ENCODE data around the gene ATXN1.
"Not testable (repeated sequence)": the region's sequence is repeated elsewhere in the genome, so short reads cannot be mapped to it uniquely, and the experiment has no call there.

The ATXN1 gene

DNA sequence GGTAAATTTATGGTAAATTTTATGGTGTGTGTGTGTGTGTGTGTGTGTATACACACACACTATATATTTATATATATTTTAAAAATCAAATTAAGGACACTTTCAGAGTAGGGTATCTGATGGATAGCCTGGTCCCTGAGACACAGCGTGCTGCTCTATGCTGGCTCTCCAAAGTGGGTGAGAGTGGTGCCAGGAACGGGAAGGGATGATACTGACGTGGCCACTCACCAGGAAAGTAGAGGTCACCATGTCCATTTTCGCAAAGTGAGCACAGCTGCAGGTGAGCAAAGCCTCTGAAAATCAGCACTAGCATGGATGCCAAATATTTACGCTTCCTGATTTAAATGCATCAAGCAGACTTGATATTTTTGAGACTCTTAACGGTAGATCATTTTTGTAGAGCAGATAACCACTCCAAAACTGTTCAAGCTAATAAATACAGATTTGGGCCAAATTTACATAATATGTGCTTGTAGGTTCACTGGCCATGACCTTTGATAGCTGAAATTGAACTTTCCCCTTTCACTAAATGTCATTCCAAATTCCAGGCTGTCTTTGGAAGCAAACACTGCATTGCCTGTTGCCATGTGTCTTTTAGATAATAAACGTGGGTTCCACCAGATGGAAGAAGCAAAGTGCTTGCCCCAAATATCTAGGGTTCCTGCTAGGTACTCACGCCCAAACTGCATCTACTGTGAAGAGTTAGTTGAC is 116.6 kb downstream of the ATXN1 start:
- Histone ChIP-seq H3K36me3 (ENCODE audit: control insufficient read depth in 1 of 2, insufficient read depth in 2 of 2, low read length in 2 of 2) (peaks cover 5 to 11% of the 10 kb centered on the region in 2 donors), H3K4me3 (ENCODE audit: low read depth in 1 of 2, low read length in 2 of 2) (no peak overlapping the region), H3K27ac (ENCODE audit: low read length) (no peak overlapping the region), H3K27me3 (ENCODE audit: low read depth, low read length) (no peaks in the 10 kb centered on the region), H3K9me3 (ENCODE audit: control insufficient read depth in 1 of 2, low read length in 2 of 2) (peaks cover 0 to 5% of the 10 kb centered on the region in 2 donors), H3K4me1 (ENCODE audit: control insufficient read depth in 1 of 2, insufficient read depth in 2 of 2, low read length in 2 of 2) (no peaks in the 10 kb centered on the region)

DNA sequence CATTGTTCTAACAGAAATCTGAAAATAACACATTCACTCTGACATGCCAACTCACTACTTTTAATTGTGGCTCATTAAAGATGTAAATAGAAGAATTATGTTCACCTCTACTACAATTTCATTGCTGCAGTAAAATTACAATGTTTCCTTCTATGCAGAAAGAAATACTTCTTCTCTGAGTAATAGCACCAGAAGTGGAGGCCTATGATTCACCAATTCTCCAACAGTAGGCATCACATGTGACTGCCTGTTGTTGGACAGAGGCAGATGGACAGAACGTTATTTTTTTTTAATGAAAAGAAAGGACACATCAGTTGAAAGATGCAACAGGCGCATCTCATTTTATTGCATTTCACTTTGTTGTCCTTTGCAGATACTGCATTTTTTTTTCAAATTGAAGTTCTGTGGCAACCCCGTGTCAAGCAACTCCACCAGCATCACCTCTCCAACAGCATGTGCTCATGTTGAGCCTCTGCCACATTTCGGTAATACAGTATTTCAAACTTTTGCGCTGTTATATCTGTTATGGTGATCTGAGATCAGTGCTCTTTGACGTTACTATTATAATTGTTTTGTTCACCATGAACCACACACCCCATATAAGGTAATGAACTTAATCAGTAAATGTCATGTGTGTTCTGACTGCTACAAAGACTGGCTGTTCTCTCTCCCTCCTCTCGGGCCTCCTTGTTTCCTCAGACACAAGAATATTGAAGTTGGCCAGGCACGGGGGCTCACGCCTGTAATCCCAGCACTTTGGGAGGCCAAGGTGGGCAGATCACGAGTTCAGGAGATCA is 121.4 kb downstream of the ATXN1 start:
- Histone ChIP-seq H3K9me3 (ENCODE audit: control insufficient read depth in 1 of 2, low read length in 2 of 2) (peaks cover 0 to 5% of the 10 kb centered on the region in 2 donors), H3K4me3 (ENCODE audit: low read depth in 1 of 2, low read length in 2 of 2) (no peak overlapping the region), H3K27ac (ENCODE audit: low read length) (no peak overlapping the region), H3K36me3 (ENCODE audit: control insufficient read depth in 1 of 2, insufficient read depth in 2 of 2, low read length in 2 of 2) (peaks cover 2 to 11% of the 10 kb centered on the region in 2 donors), H3K27me3 (ENCODE audit: low read depth, low read length) (no peaks in the 10 kb centered on the region), H3K4me1 (ENCODE audit: control insufficient read depth in 1 of 2, insufficient read depth in 2 of 2, low read length in 2 of 2) (no peaks in the 10 kb centered on the region)

DNA sequence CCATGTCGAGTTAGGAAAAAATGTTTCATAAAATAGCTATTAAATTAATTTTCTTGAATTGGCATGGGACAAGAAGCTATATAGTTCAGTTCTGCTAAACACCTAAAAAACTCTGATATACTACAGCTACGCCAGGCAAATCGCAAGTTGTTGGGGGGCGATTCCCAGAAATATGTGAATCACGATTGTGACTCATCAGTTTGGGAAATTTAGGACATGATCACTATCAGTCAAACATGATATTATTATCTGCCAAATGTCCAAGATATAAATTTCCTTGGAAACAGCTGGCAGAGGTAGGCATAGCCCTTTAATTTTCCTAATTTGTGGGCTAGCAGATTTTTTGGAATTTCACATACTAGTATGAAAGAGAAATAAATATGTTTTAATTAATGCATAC is 123.6 kb downstream of the ATXN1 start:
- Histone ChIP-seq H3K27me3 (ENCODE audit: low read depth, low read length) (no peaks in the 10 kb centered on the region), H3K4me3 (ENCODE audit: low read depth in 1 of 2, low read length in 2 of 2) (no peak overlapping the region), H3K4me1 (ENCODE audit: control insufficient read depth in 1 of 2, insufficient read depth in 2 of 2, low read length in 2 of 2) (no peaks in the 10 kb centered on the region), H3K27ac (ENCODE audit: low read length) (no peak overlapping the region), H3K9me3 (ENCODE audit: control insufficient read depth in 1 of 2, low read length in 2 of 2) (peaks cover 0 to 5% of the 10 kb centered on the region in 2 donors), H3K36me3 (ENCODE audit: control insufficient read depth in 1 of 2, insufficient read depth in 2 of 2, low read length in 2 of 2) (peaks cover 0 to 11% of the 10 kb centered on the region in 2 donors)

DNA sequence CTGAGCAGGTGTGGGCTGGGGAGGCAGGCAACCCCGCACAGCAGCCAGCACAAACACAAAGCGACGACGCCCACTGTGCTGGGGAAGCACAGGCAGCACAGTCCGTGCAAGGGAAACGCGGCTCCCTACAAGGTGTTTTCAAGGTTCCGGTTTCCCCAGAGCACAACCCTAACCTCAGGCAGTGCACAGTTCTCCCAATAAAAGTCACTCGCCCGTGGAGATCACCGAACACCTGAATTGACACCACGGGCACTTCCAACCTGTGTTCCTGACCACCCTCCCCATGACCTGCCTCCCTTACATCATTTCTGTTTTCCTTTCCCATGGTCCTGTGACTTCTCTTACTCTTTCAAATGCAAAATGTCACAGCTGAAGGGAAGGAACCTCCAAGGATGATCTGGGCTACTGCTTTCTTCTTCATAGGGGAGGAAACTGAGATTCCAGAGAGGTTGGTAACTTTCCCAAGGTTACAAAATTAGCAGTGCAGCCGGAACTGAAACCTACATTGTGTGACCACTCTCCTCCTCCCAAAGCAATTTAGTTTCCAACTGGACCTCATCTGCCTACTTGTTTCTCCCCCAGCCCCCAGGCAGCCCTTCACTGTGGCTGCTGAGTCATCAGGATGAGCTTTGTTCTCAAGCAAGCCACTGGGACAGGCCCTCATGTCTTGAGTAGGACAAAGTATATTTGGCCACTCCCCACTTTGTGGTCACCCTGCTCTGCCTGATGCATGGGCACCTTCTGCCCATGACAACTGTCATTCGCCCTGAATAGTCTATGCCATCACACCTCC is 125.3 kb downstream of the ATXN1 start:
- Histone ChIP-seq H3K36me3 (ENCODE audit: control insufficient read depth in 1 of 2, insufficient read depth in 2 of 2, low read length in 2 of 2) (peaks cover 0 to 4% of the 10 kb centered on the region in 2 donors), H3K9me3 (ENCODE audit: control insufficient read depth in 1 of 2, low read length in 2 of 2) (no peaks in the 10 kb centered on the region), H3K4me3 (ENCODE audit: low read depth in 1 of 2, low read length in 2 of 2) (no peak overlapping the region), H3K27me3 (ENCODE audit: low read depth, low read length) (no peaks in the 10 kb centered on the region), H3K27ac (ENCODE audit: low read length) (no peak overlapping the region), H3K4me1 (ENCODE audit: control insufficient read depth in 1 of 2, insufficient read depth in 2 of 2, low read length in 2 of 2) (no peaks in the 10 kb centered on the region)

DNA sequence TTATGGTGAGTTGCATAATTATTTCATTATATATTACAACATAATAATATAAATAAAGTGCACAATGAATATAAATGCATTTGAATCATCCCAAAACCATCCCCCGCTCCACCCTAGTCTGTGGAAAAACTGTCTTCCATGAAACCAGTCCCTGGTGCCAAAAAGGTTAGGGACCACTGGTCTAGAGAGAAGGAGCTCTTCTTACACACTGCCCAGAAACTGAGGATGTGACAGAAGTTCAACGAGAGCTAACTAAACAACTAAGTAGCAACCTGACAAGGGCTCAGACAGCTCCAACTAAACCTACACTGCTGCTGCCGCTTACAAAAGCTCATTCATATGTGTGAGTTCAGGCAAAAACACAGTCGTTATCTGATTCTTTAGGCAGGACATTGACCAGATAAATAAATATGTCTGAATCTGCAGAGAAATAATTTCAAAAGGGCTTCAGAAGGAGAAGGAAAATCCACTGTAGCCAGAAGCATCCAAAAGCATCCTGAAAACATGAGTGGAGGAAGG is 125.9 kb downstream of the ATXN1 start:
- H3K4me1 ChIP-seq (ENCODE audit: control insufficient read depth in 1 of 2, insufficient read depth in 2 of 2, low read length in 2 of 2) = no peaks in the 10 kb centered on the region
- no peaks in the 10 kb centered on the region for H3K27me3 ChIP-seq (ENCODE audit: low read depth, low read length)
- no peak overlapping the region for H3K27ac ChIP-seq (ENCODE audit: low read length)
- H3K9me3 ChIP-seq (ENCODE audit: control insufficient read depth in 1 of 2, low read length in 2 of 2) = no peaks in the 10 kb centered on the region
- no peak overlapping the region for H3K4me3 ChIP-seq (ENCODE audit: low read depth in 1 of 2, low read length in 2 of 2)
- H3K36me3 ChIP-seq (ENCODE audit: control insufficient read depth in 1 of 2, insufficient read depth in 2 of 2, low read length in 2 of 2) = no peaks in the 10 kb centered on the region

DNA sequence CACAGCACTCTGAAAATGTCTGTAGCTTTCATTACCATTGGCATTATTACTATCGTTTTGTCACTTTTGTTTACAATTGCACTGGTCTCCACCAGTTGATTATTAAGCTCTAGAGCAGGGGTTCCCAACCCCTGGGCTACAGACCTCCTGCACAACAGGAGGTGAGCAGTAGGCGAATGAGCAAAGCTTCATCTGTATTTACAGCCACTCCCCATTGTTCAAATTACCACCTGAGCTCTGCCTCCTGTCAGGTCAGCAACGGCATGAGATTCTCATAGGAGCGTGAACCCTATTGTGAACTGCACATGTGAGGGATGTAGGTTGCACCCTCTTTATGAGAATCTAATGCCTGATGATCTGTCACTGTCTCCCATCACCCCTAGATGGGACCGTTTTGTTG is 126.4 kb downstream of the ATXN1 start:
- H3K4me1 ChIP-seq (ENCODE audit: control insufficient read depth in 1 of 2, insufficient read depth in 2 of 2, low read length in 2 of 2) = no peaks in the 10 kb centered on the region
- H3K36me3 ChIP-seq (ENCODE audit: control insufficient read depth in 1 of 2, insufficient read depth in 2 of 2, low read length in 2 of 2) = no peaks in the 10 kb centered on the region
- H3K4me3 ChIP-seq (ENCODE audit: low read depth in 1 of 2, low read length in 2 of 2) = no peak overlapping the region
- H3K27ac ChIP-seq (ENCODE audit: low read length) = no peak overlapping the region
- H3K27me3 ChIP-seq (ENCODE audit: low read depth, low read length) = no peaks in the 10 kb centered on the region
- no peaks in the 10 kb centered on the region for H3K9me3 ChIP-seq (ENCODE audit: control insufficient read depth in 1 of 2, low read length in 2 of 2)

DNA sequence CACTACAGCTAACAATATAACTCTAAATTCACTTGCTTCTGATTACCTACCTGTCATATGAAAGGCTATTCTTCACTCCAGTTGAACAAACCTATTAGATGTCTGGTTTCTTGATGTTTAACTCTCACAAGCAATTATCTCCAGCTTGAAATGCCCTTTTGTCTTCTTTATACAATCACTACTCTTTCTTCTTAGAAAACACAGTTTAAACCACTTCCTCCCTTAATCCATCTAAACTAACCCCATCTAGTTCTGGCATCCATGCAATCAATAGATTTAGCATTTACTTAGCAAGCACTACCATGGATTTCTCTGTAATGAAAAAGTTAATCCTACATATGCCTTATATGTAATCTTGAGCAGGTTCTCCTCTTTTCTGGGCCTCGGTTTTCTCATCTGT is 127.3 kb downstream of the ATXN1 start:
- Histone ChIP-seq H3K9me3 (ENCODE audit: control insufficient read depth in 1 of 2, low read length in 2 of 2) (no peaks in the 10 kb centered on the region), H3K27ac (ENCODE audit: low read length) (no peak overlapping the region), H3K27me3 (ENCODE audit: low read depth, low read length) (no peaks in the 10 kb centered on the region), H3K36me3 (ENCODE audit: control insufficient read depth in 1 of 2, insufficient read depth in 2 of 2, low read length in 2 of 2) (no peaks in the 10 kb centered on the region), H3K4me3 (ENCODE audit: low read depth in 1 of 2, low read length in 2 of 2) (no peak overlapping the region), H3K4me1 (ENCODE audit: control insufficient read depth in 1 of 2, insufficient read depth in 2 of 2, low read length in 2 of 2) (no peaks in the 10 kb centered on the region)

DNA sequence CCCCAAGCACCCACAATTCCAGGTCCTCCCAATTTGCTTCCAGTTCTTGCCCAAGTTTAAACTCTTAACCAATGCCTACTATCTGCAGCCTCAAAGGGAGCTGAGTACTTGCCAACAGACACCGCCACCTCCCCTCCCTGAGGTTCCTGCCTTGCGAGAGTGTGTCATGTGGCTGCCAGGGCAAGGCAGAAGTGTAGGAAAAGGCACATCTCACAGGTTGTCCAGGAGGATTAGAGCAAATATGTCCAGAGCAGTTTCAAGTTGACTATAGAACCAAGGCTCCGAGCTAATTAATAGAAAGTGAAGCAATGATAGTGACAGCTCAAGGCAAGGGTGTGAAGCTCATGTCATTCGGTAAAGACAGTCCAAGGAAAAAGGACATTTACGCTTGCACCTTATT is 127.8 kb downstream of the ATXN1 start:
- Histone ChIP-seq H3K27me3 (ENCODE audit: low read depth, low read length) (no peaks in the 10 kb centered on the region), H3K4me1 (ENCODE audit: control insufficient read depth in 1 of 2, insufficient read depth in 2 of 2, low read length in 2 of 2) (no peaks in the 10 kb centered on the region), H3K36me3 (ENCODE audit: control insufficient read depth in 1 of 2, insufficient read depth in 2 of 2, low read length in 2 of 2) (no peaks in the 10 kb centered on the region), H3K4me3 (ENCODE audit: low read depth in 1 of 2, low read length in 2 of 2) (no peak overlapping the region), H3K27ac (ENCODE audit: low read length) (no peak overlapping the region), H3K9me3 (ENCODE audit: control insufficient read depth in 1 of 2, low read length in 2 of 2) (no peaks in the 10 kb centered on the region)

DNA sequence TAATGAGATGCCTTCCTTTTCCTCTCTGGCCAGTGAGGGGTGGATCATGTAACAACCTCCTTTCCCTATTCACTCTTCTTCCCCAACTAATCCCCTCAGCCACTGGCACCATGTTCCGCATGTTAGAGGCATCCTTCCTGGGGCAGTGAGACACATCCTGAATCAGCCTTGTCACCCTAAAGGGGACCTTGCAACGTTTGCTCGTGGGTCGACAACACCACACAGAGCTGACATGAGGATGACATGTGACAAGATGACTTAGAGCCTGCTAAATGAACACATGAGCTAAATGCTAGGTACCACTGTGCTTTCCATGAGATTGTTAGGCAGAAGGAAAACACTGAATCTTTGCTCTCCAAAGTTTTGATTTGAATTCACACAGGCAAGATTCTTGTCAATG is 129.2 kb downstream of the ATXN1 start:
- Histone ChIP-seq H3K36me3 (ENCODE audit: control insufficient read depth in 1 of 2, insufficient read depth in 2 of 2, low read length in 2 of 2) (no peaks in the 10 kb centered on the region), H3K4me3 (ENCODE audit: low read depth in 1 of 2, low read length in 2 of 2) (no peak overlapping the region), H3K4me1 (ENCODE audit: control insufficient read depth in 1 of 2, insufficient read depth in 2 of 2, low read length in 2 of 2) (no peaks in the 10 kb centered on the region), H3K27ac (ENCODE audit: low read length) (no peak overlapping the region), H3K9me3 (ENCODE audit: control insufficient read depth in 1 of 2, low read length in 2 of 2) (no peaks in the 10 kb centered on the region), H3K27me3 (ENCODE audit: low read depth, low read length) (no peaks in the 10 kb centered on the region)

DNA sequence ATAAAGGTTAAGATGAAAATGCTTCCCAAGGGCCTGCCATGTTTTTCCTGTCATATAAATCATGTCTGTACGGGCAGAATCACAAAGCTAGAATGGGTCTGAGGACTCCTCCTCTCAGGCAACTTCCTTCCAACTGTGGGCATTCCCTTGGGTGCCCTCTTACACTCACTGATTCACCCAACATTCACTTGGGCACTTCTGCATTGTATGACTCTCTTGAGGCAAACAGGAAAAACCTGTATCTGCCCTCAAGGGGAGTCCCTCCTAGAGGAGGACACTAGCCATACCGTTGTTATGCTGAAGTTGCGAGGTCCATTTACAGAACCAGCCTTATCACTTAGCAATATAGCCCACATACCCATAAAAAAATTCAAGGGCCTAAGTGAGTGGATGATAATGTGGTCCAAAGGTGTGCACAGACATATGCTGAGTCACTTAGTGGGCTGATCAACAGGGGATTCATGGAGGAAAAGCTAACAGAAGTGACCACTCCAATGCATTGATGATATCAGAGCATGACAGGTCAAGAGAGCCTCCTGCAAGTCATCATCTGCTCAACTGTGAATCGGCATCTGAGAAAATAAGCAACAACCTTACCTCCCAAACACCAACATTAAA is 131.1 kb downstream of the ATXN1 start:
- H3K9me3 ChIP-seq (ENCODE audit: control insufficient read depth in 1 of 2, low read length in 2 of 2) = no peaks in the 10 kb centered on the region
- H3K27me3 ChIP-seq (ENCODE audit: low read depth, low read length) = no peaks in the 10 kb centered on the region
- H3K27ac ChIP-seq (ENCODE audit: low read length) = no peak overlapping the region
- H3K4me3 ChIP-seq (ENCODE audit: low read depth in 1 of 2, low read length in 2 of 2) = no peak overlapping the region
- no peaks in the 10 kb centered on the region for H3K36me3 ChIP-seq (ENCODE audit: control insufficient read depth in 1 of 2, insufficient read depth in 2 of 2, low read length in 2 of 2)
- no peaks in the 10 kb centered on the region for H3K4me1 ChIP-seq (ENCODE audit: control insufficient read depth in 1 of 2, insufficient read depth in 2 of 2, low read length in 2 of 2)

DNA sequence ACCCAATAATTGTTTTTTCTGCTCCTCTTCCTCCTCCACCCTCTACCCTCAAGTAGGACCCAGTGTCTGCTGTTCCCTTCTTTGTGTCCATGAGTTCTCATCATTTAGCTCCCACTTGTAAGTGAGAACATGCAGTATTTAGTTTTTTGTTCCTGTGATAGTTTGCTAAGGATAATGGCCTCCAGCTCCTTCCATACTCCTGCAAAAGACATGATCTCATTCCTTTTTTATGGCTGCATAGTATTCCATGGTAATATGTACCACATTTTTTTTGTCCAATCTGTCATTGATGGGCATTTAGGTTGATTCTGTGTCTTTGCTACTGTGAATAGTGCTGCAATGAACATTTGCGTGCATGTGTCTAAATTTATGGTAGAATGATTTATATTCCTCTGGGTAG is 132.7 kb downstream of the ATXN1 start:
- H3K27ac ChIP-seq (ENCODE audit: low read length); H3K9me3 ChIP-seq (ENCODE audit: control insufficient read depth in 1 of 2, low read length in 2 of 2); H3K4me1 ChIP-seq (ENCODE audit: control insufficient read depth in 1 of 2, insufficient read depth in 2 of 2, low read length in 2 of 2); H3K4me3 ChIP-seq (ENCODE audit: low read depth in 1 of 2, low read length in 2 of 2); H3K27me3 ChIP-seq (ENCODE audit: low read depth, low read length); H3K36me3 ChIP-seq (ENCODE audit: control insufficient read depth in 1 of 2, insufficient read depth in 2 of 2, low read length in 2 of 2): not testable (repeated sequence)

Data from muscle layer of duodenum (tissue), 2 donors.